HG03196 (cell line): ENCODE data around the gene GCKR.

Source experiments
- ATAC-seq: cut with Tn5 transposase; IDR thresholded peaks from one replicate; pipeline ENCODE4 v1.9.1; 2021; ENCODE audit not compliant: unreplicated experiment

The GCKR gene, protein sequence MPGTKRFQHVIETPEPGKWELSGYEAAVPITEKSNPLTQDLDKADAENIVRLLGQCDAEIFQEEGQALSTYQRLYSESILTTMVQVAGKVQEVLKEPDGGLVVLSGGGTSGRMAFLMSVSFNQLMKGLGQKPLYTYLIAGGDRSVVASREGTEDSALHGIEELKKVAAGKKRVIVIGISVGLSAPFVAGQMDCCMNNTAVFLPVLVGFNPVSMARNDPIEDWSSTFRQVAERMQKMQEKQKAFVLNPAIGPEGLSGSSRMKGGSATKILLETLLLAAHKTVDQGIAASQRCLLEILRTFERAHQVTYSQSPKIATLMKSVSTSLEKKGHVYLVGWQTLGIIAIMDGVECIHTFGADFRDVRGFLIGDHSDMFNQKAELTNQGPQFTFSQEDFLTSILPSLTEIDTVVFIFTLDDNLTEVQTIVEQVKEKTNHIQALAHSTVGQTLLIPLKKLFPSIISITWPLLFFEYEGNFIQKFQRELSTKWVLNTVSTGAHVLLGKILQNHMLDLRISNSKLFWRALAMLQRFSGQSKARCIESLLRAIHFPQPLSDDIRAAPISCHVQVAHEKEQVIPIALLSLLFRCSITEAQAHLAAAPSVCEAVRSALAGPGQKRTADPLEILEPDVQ

DNA sequence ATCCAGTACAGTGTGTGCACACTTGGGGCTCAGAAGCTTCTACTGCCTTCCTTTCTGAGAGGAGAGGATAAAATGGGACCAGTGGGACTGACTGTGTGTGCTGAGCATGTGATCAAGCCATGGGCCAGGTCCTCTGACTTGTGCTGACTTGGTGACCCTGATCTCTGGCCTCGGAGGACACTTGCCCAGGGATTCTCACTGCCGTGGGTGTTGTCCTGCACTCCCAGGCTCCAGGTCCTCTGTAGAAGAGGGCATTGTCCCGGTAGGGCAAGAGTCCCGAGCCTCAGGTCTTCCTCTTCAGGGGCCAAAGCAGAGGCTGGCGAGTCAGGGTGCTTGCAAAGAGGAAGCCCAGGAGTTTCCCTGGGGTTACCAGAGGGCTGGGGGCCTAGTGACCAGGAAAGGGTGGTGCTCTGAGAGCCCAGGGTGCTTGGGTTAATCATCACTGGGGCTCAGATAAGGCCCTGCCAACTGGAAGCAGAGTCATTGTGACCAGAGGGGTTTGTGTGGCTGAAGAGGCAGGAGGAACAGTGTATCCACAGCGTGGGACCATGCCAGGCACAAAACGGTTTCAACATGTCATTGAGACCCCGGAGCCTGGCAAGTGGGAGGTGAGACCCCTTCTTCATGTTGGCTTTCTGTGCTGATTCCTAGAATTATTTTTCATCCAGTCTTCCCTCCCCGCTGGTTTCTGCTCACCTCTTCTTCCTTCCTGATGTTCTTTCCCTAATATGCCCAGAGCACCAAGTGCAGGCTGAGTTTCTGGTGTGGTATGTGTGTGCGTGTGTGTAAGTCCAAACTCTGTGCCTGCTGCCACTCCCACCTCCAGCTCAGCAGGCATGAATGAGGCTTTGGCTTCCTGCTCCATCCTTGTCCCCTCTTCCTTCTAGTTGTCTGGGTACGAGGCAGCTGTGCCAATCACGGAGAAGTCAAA is at the start of gene GCKR:
GCKR (plus strand) TSS at position 483 of the 931 bp plus-strand sequence; CDS start at position 549, 66 bp downstream.
- no peak for ATAC-seq

DNA sequence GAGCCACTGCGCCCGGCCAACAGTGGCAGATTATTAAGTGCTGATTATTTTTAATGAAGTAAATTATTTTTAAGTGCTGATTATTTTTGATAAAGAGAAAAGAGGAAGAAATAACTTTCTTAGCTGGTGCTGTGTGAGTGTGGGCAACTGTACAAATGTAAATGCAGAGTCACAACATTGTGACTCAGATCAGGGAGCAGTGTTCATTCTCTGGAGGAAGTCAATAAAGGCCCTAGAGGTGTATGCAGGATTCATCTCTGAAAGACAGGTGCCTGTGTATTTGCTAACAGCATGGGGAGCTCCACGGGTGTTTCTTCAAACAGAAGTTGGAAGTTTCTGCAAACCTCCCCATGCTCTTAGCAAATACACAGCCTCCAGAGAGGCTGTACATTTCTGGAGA is 48.3 kb upstream of the GCKR start:
- ATAC-seq = no peak

DNA sequence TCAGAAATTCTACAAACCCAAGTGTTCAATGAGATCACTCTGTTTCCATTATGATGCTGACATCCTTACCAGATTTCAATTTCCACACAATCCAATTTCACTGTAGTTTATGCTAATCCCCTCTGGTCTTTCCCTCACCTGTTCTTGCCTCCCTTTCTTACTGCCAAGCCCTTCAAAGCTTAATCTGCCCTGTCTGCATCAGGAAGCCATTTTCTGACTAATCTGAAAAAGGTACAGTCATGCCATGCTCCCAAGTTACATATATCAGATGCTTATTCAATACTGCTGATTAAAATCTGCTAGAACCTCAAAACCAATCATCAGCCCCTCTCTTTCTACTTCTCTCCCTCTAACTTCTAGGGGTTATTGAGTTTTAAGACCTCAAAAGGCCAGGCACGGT is 45.5 kb upstream of the GCKR start:
- no peak for ATAC-seq

DNA sequence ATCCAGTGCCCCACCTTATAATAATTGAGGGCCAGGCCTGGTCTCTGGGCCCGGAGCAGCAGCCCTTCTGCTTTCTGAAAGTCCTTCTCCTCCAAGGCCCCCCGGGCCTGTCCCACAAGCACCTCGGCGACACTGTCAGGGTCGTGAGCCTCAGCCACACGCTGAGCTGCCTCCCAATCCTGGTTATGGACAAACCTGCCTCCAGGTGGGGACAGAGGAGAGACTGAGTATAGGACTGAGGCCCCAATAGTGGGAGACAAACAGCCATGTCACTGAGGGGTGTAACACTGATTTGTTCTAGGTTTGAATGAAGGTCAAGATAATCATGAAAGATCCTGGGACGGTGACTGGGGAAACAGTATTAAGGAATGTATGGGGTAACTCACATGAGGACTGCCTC is 42.7 kb upstream of the GCKR start:
- ATAC-seq = no peak

DNA sequence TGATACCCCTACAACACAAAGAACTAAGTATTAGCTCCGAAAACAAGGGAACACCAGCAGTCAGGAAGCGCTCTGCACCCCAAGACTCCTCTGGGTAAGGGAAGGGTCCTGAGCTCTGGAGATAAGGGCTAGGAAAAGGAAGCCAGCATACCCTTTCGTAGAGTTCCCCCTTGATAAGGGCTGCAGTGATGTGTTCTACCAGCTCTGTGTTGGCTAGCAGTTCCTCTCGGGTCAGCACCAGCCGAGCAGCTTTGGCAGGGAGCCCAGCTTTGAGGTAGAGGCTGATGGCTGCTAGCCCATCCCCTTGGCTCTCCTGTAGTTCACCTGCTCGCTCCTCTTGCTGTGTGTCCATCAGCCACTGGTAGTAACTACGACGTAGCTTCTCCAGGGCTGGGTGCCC is 35.5 kb upstream of the GCKR start:
- no peak for ATAC-seq

DNA sequence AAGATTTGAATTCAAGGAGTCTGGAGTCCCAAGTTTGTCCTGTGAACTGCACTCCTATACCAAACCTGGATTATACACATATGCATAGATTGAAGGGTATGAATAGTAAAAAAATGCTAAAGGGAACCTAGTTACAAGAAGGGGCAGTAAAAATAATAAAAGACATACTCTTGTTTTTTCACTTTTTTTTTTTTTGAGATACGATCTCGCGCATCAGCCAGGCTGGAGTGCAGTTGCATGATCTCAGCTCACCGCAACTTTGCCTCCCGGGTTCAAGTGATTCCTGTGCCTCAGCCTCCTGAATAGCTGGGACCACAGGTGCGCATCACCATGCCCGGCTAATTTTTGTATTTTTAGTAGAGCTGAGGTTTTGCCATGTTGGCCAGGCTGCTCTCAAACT is 32.2 kb upstream of the GCKR start:
- no peak for ATAC-seq

DNA sequence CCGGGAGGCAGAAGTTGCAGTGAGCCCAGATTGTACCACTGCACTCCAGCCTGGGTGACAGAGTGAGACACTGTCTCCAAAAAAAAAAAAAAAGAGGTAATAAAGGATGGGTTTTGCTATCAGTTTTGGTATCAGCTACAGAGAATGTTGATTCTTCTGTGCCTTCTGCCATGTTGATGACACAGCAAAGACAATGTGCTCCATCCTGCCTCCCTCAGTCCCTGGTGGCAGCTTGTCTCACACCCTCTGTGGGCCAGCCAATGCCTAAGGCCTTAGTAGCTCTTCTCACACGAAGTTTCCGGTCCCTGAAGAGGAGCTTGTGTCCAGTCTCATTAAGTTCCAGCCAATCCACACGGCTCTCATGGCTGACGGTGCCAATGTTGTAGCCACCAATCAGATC is 24.7 kb upstream of the GCKR start:
- no peak for ATAC-seq

DNA sequence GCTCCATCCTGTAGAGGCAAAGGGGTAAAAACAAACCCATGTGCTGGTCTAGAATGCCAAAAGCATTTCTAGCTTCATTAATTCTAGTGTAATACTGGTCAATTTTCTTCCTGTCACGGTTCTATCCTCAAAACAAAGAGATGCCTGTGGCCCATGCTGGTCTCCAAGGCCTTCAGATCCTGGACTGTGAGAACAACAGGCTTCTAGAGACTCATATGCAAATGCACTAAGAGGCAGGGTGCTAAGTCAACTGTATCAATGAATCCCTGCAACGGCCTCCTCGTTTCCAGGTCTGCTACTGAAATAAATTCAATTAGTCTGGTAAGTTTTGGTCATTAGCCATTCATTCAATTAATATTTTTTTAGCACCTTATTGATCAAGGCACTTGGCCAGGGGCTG is 11.1 kb upstream of the GCKR start:
- no peak for ATAC-seq

DNA sequence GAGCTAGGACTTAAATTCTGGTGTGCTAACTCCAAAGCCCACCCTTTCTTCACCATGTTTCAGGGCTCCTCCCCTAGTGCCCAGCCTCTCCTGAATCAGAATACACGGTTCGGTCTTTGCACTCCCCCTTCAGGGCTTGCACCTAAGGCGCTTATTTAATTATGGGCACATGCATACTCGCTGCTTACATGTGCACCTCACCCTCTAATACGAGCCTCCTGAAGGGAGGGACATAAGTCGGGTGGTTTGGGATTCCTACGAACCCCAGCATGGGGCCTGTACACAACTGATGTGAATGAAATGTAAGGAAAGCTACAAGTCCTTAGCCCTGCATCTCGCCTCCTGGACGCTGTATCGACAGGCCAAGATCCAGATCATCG is 7.5 kb upstream of the GCKR start:
- ATAC-seq = peak; percentile 19

DNA sequence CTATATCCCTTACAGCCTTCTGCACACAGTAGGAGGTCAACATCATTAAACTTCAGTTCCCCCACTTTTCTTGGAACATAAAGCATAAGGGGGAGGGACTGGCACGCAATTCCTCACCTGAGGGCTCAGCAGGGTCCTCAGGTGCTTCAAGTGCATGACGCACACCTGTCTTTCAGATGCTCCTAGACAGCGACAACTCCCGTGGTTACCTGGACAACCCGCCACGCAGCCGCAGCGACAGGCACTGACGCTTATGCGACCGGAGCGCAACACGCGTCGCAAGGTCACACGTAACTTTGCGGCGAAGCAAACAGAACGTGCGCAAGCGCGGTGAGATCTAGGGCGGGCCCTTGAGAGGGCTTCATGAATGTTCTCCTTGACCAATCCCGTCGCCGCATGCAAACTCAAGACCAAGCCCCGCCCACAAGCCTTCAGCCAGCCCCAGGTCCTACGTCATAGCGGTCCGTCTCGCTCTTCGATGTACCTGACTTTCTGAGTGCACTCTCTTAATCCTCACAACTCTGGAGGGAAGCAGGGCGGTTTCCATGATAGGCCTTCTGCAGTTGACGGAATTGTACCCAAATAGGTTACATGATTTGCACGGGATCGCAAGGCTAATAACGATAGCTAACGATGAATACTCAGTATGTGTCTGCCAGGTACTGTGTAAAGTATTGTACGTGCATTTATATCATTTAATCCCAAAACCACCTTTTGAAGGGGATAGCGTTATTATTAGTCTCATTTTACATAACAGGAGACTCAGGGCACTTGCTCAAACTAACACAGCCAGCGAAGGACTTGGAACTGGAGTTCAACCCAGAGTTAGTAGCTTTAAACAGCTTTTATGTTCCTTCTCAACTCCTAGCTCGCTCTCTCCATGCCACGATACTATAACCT is 6.9 kb upstream of the GCKR start, which contains the start of gene IFT172:
IFT172 (minus strand) TSS at position 246 of the 900 bp plus-strand sequence; CDS start at position 156, 90 bp downstream.
- ATAC-seq = peak; percentile 96

DNA sequence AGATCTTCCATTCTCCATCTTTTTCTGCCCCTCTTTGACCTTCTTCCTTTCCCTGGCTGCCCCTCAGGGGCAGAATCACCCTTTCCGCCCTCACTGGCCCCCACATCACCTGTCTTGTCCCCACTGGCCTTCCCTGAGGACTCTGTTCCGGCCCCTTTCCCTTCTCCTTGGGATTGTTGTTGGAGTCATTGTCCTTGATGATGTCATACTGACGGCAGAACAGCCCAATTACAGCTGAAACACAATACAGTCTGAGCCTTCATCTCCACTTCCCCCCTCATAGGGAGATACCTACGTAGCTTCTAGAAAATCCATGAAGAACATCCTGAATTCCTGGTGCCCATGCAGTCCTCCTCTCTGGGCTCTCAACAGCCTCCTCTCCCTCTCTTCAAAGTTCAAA is 4.1 kb upstream of the GCKR start:
- ATAC-seq = no peak

DNA sequence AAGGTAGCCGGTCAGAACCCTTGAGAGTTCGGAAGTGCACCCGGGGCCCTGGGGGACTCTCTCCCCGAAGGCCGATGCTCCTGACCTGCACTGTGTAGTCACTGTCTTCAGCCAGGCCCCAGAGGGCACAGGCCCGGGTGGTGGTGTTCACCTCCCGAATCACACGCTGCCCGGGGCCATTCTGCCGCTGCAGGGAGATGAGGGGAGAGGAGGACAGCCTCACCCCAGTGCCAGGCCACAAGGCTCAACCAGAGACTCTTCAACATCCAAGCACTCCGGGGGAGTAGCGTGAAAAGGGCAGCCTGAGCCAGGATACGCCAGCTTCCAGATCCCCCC is 2.7 kb upstream of the GCKR start:
- no peak for ATAC-seq

DNA sequence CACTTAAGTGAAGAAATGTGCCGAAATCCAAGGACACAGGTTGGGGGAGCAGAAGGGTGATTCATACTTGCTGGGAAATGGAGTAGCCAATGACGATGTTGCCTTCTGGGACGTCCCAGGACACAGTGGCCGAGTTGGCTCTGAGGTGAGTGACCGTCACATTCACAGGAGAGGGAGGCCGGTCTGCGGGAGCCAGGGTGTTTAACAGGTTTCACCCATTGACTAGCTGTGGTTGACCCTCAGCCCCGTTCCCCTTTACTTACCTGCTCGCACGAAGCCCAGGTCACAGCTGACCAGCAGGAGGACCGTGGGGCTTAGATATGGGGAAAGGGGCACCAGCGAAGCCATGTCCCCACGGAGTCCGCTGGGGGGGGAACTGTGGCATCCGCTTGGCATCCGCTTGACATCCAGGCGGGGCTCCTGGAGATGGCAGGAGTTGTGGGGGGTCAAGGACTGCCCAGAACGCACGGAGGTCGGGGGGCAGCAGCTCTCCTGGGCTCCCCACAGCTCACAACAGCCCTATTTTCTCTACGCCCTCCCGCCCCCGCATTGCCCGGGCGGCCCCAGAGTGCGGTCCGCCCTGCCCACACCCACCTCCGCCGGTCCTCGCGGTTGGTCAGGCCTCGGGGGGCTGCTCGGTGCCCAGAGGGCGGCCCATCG is 2.2 kb upstream of the GCKR start:
- no peak for ATAC-seq

DNA sequence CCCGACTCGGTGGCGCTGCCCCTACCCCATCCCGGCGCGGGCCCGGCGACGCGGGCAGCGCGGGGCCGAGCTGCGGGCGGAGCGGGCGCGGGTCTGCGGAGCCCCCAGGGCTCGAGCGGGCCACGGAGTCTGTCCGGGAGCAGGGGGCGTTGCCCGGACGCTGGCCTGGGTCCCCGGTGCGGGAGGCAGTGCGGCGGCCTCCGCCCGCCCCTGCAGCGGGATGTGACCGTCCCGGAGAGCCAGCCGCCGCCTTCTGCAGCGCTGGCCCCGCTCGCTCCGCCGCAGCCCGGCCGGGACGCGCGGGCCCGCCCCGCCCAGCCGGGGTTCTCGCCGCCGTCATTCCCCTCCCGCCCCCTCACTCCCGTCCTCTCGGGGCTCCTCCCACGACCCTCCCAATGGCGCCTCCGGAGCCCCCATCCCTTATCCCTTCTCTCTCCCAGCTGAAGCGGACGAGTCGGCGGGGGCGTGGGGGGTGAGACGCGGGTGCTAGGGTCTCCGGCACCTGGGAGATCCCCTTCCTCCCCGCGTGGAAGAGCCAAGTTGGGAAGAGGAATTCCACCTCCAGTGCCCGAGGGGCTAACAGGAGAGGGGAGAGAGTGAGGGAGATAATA is 1.6 kb upstream of the GCKR start, which contains the start of gene FNDC4:
FNDC4 (minus strand) TSS at position 257 of the 611 bp plus-strand sequence. CDS start 521 bp downstream, outside the sequence.
- no peak for ATAC-seq

DNA sequence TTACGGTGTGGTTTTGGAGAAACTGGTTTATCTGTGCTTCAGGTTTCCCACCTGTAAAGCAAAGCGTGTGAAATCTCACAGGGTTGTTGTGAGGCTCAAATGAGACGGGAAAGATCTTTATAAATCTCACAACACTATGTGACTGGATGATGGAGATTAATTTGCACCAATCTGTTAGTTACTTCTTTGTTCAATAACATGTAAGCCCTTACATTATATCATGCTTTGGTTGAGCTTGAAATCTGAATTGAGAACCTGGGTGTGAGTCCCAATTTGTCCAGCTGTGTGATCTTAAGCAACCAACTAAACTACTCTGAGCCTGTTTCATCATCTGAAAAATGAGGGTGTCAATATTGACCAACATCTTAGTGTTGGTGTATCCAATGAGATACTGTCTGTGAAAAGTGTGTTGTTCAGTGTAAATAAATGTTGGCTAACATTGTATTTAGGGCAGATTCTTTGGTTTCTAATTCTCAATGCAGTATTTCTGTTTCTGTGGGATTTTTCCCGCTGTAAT is 741 bp upstream of the GCKR start:
- no peak for ATAC-seq

DNA sequence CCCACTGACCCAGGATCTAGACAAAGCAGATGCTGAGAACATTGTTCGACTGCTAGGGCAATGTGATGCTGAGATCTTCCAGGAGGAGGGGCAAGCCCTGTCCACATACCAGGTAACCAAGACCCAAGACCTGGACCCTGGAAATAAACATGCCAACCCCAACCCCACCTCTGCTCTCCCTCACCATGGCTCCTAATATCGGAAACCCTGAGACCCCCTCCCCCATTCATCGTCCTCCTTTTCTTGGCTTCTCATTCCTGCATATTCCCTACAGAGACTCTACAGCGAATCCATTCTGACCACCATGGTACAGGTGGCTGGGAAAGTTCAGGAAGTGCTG is 619 bp downstream of the GCKR start:
- ATAC-seq = no peak

DNA sequence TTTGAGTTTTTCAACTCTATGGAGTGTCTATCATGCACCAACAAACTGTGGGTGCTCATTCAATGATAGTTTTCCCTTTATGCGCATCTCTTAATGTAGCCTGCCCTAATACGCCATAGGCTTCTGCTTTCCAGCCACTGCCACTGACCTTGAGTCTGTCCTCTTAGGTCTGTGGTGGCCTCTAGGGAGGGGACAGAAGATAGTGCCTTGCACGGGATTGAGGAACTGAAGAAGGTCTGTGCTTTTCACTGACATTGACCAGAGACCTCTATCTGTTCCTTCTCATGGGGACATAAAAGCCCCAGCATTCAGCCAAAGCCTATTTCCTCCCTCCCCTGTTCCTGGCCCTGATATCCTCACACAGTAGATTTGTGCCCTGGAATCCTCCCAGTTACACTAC is 2.3 kb downstream of the GCKR start:
- ATAC-seq = no peak

DNA sequence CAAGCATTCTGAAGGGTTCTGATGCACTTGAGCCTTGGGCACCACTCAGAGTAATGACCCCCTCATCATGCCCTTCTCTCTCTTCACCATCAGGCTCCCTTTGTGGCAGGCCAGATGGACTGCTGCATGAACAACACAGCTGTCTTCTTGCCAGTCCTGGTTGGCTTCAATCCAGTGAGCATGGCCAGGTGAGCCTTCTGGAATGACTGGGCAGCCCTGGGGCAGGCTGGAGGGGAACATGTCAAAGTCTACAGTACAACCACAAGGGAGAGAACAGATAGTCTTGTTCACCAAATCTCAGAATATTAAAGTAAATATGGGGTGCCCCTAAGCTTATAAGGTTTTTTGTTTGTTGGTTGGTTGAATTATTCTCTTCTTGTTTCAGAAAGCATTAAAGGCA is 4.4 kb downstream of the GCKR start:
- no peak for ATAC-seq

DNA sequence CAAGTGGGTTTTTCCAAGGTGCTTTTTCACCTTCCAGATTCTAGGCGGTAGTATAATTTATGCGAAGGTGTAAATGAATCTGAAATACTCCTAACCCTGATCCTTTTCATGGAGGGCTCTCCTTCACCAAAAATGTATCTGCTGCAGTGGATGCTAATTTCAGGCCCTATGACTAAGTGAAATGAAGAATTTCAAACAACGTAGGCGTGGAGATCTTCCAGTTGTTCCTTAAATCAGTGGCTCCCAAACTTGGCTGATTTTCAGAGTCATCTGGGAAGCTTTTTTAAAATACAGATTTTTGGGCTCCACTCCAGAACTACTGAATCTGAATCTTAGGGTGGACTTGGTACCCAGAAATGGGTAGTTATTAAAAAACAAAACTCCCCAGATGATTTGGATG is 5.5 kb downstream of the GCKR start:
- no peak for ATAC-seq
